ENCODE results near the gene CDK11A. TPM values are rescaled to one million over a fixed set of nuclear protein-coding genes. Genes with fewer than 3 reads are reported as not detected.
"Not testable (repeated sequence)": the region's sequence is repeated elsewhere in the genome, so short reads cannot be mapped to it uniquely, and the experiment has no call there.

CDK11A gene
- total and polyA plus RNA-seq, 2 experiments from 2014 or later, result 5.1 to 20.0 TPM

- Histone ChIP-seq H3K9me3 (ENCODE audit: low read depth) (no peaks in the 10 kb centered on the region), H3K9me2 (ENCODE audit: insufficient read depth) (no peaks in the 10 kb centered on the region), H3K79me2 (ENCODE audit: insufficient read depth) (no peaks in the 10 kb centered on the region), H3K27me3 (replicated peaks; ENCODE audit: insufficient read depth) (no peaks in the 10 kb centered on the region), H3K27ac (no peak overlapping the region), H4K20me1 (ENCODE audit: insufficient read depth) (no peaks in the 10 kb centered on the region), H3K4me2 (ENCODE audit: unreplicated experiment) (no peak overlapping the region), H3K4me3 (no peak overlapping the region), H3F3A (ENCODE audit: insufficient read depth) (no peaks in the 10 kb centered on the region), H3K4me1 (ENCODE audit: insufficient read depth) (no peaks in the 10 kb centered on the region), H3K36me3 (ENCODE audit: low read depth) (no peaks in the 10 kb centered on the region), H3K9ac (no peak overlapping the region), H2AFZ (no peak overlapping the region)
- no peak for DNase-seq
- WGBS, 2 experiments (ENCODE audit: low coverage in 1 of 2, low lambda C conversion rate in 2 of 2, missing lambda C conversion rate in 2 of 2), result 97 to 99% methylated on average over 14 to 19 of the region's 22 CpGs
- in situ Hi-C loops (cut with MboI), result no loop called here
- TF ChIP-seq EZH2phosphoT487 (IDR thresholded peaks at IDR 0.05; ENCODE audit: insufficient read depth, low read depth) (no peak), EZH2 (IDR thresholded peaks at IDR 0.05; ENCODE audit: insufficient read depth, poor library complexity, severe bottlenecking) (no peak)
Measured at GRCh38 chr1:1703796-1704195, 20.4 kb downstream of the CDK11A start.

DNA sequence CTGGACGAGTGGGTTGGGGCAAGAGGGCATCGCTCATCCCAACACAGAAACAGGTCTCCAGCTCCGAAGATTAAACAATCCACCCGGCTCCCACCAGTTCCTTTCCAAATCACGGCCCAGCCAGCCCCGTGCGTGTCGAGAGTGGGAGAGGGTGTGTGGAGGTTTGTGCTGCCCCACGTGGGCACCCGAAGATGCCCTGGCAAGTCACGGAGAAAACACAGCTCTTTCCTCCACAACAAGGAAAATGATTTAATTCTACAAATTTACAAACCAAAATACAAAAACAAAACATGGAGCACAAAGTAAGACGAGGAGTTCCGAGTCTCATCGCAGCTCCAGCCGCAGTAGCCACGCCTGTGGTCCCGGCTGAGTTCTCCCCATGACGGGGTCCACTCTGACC, 21.7 kb downstream of the CDK11A start:
- H3K4me1 ChIP-seq (ENCODE audit: insufficient read depth); H3K4me2 ChIP-seq (ENCODE audit: unreplicated experiment); H3K79me2 ChIP-seq (ENCODE audit: insufficient read depth); H3K27me3 ChIP-seq (replicated peaks; ENCODE audit: insufficient read depth); H3K27ac ChIP-seq; H3K4me3 ChIP-seq; H3F3A ChIP-seq (ENCODE audit: insufficient read depth); in situ Hi-C loops (cut with MboI); H3K9ac ChIP-seq; H3K9me3 ChIP-seq (ENCODE audit: low read depth); DNase-seq; H3K36me3 ChIP-seq (ENCODE audit: low read depth); H2AFZ ChIP-seq; H4K20me1 ChIP-seq (ENCODE audit: insufficient read depth); H3K9me2 ChIP-seq (ENCODE audit: insufficient read depth): not testable (repeated sequence)
- 72 to 84% methylated on average over 9 to 10 of the region's 18 CpGs for WGBS, 2 experiments (ENCODE audit: low coverage in 1 of 2, low lambda C conversion rate in 2 of 2, missing lambda C conversion rate in 2 of 2)

DNA sequence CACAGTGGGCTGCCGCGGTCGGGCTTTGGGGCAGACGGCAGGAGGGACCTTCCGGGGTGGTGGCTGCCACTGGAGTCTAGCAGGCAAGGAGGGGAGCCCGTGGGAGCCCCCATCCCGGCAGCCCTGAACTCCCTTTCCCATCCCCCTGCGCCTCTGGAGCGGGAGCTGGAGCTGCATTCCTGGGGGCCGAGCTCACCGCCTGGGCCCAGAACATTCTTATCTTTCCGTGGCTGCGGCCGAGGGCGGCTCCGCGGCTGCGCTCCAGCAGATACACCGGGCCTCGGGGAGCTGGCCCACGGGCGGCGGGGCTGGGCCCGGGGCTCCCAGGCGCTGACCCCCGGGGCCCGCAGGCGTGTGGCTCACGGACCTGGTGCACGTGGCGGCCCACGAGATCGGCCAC, 23.6 kb downstream of the CDK11A start:
- H3K27me3 ChIP-seq (replicated peaks; ENCODE audit: insufficient read depth); H4K20me1 ChIP-seq (ENCODE audit: insufficient read depth); H3K4me1 ChIP-seq (ENCODE audit: insufficient read depth); H3K9me2 ChIP-seq (ENCODE audit: insufficient read depth); H3K27ac ChIP-seq; DNase-seq; H3K4me2 ChIP-seq (ENCODE audit: unreplicated experiment); in situ Hi-C loops (cut with MboI); H3K36me3 ChIP-seq (ENCODE audit: low read depth); H3K4me3 ChIP-seq; H2AFZ ChIP-seq; H3K9me3 ChIP-seq (ENCODE audit: low read depth); H3K9ac ChIP-seq; H3F3A ChIP-seq (ENCODE audit: insufficient read depth); H3K79me2 ChIP-seq (ENCODE audit: insufficient read depth): not testable (repeated sequence)
- no CpG with 5 or more reads among the region's 33 CpGs for WGBS, 2 experiments (ENCODE audit: low coverage in 1 of 2, low lambda C conversion rate in 2 of 2, missing lambda C conversion rate in 2 of 2)

DNA sequence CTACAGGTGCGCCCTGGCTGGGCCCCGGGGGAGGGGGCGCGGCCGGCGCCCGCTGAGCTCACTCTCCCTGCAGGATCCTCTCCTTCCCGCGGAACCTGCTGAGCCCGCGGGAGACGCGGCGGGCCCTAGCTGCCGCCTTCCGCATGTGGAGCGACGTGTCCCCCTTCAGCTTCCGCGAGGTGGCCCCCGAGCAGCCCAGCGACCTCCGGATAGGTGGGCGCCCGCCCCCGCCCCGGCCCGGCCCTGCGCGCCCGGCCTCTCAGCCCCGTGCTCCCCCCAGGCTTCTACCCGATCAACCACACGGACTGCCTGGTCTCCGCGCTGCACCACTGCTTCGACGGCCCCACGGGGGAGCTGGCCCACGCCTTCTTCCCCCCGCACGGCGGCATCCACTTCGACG, 24.1 kb downstream of the CDK11A start:
- H3F3A ChIP-seq (ENCODE audit: insufficient read depth), result not testable (repeated sequence)

DNA sequence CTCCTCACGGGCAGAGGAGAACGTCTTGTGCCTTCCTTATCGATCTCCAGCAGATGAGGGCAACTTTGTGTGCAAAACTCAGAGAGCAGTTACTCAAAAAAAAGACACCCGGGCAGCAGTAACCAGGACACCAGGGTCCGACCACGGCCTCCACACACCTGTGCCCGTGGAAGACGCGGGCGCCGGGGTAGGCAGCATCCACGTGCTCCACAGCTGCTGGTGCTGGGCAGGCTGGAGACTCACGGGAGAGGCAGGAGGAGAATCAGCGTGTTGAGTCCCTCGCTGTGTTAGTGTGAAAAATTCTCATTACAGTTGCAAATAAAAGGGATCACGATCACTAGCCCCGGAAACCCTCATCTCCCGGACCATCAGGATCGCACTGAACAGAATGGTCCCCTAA, 25.1 kb downstream of the CDK11A start:
- H3K4me1 ChIP-seq (ENCODE audit: insufficient read depth); H3K4me3 ChIP-seq: not testable (repeated sequence)
- 91 to 94% methylated on average over 9 of the region's 19 CpGs for WGBS, 2 experiments (ENCODE audit: low coverage in 1 of 2, low lambda C conversion rate in 2 of 2, missing lambda C conversion rate in 2 of 2)

More for the DNA sequence above, 24.1 kb downstream of the CDK11A start:
- H3K9me3 ChIP-seq (ENCODE audit: low read depth); H3K4me3 ChIP-seq; H3K36me3 ChIP-seq (ENCODE audit: low read depth); DNase-seq; in situ Hi-C loops (cut with MboI); H3K9me2 ChIP-seq (ENCODE audit: insufficient read depth); H3K79me2 ChIP-seq (ENCODE audit: insufficient read depth); H3K9ac ChIP-seq; H3K4me2 ChIP-seq (ENCODE audit: unreplicated experiment); H3K27me3 ChIP-seq (replicated peaks; ENCODE audit: insufficient read depth); H2AFZ ChIP-seq; H3K27ac ChIP-seq; H4K20me1 ChIP-seq (ENCODE audit: insufficient read depth); H3K4me1 ChIP-seq (ENCODE audit: insufficient read depth): not testable (repeated sequence)
- WGBS, 2 experiments (ENCODE audit: low coverage in 1 of 2, low lambda C conversion rate in 2 of 2, missing lambda C conversion rate in 2 of 2), result no CpG with 5 or more reads among the region's 45 CpGs

GRCh38 chr1:1697358-1698183, 26.6 kb downstream of the CDK11A start:
- H3K36me3 ChIP-seq (ENCODE audit: low read depth); H3K4me1 ChIP-seq (ENCODE audit: insufficient read depth); H3K27ac ChIP-seq; in situ Hi-C loops (cut with MboI); H3K79me2 ChIP-seq (ENCODE audit: insufficient read depth); H3F3A ChIP-seq (ENCODE audit: insufficient read depth); H3K4me2 ChIP-seq (ENCODE audit: unreplicated experiment); DNase-seq; H3K9me2 ChIP-seq (ENCODE audit: insufficient read depth); H3K9ac ChIP-seq; H3K9me3 ChIP-seq (ENCODE audit: low read depth); H3K27me3 ChIP-seq (replicated peaks; ENCODE audit: insufficient read depth); H3K4me3 ChIP-seq; H4K20me1 ChIP-seq (ENCODE audit: insufficient read depth); H2AFZ ChIP-seq: not testable (repeated sequence)
- WGBS, 2 experiments (ENCODE audit: low coverage in 1 of 2, low lambda C conversion rate in 2 of 2, missing lambda C conversion rate in 2 of 2), result 70 to 78% methylated on average over 20 to 21 of the region's 26 CpGs

More for the DNA sequence above, 25.1 kb downstream of the CDK11A start:
- DNase-seq; H3K9me2 ChIP-seq (ENCODE audit: insufficient read depth); H3F3A ChIP-seq (ENCODE audit: insufficient read depth); H2AFZ ChIP-seq; in situ Hi-C loops (cut with MboI); H3K9ac ChIP-seq; H3K79me2 ChIP-seq (ENCODE audit: insufficient read depth); H3K27me3 ChIP-seq (replicated peaks; ENCODE audit: insufficient read depth); H3K27ac ChIP-seq; H3K9me3 ChIP-seq (ENCODE audit: low read depth); H3K4me2 ChIP-seq (ENCODE audit: unreplicated experiment); H3K36me3 ChIP-seq (ENCODE audit: low read depth); H4K20me1 ChIP-seq (ENCODE audit: insufficient read depth): not testable (repeated sequence)

- H4K20me1 ChIP-seq (ENCODE audit: insufficient read depth); H2AFZ ChIP-seq; H3K4me2 ChIP-seq (ENCODE audit: unreplicated experiment); DNase-seq; H3K36me3 ChIP-seq (ENCODE audit: low read depth); H3K4me1 ChIP-seq (ENCODE audit: insufficient read depth); H3K79me2 ChIP-seq (ENCODE audit: insufficient read depth); in situ Hi-C loops (cut with MboI); H3K9me2 ChIP-seq (ENCODE audit: insufficient read depth); H3K9ac ChIP-seq; H3K4me3 ChIP-seq; H3K27me3 ChIP-seq (replicated peaks; ENCODE audit: insufficient read depth); H3K27ac ChIP-seq; H3F3A ChIP-seq (ENCODE audit: insufficient read depth); H3K9me3 ChIP-seq (ENCODE audit: low read depth): not testable (repeated sequence)
- 88 to 90% methylated on average over 16 to 17 of the region's 23 CpGs for WGBS, 2 experiments (ENCODE audit: low coverage in 1 of 2, low lambda C conversion rate in 2 of 2, missing lambda C conversion rate in 2 of 2)
Measured at GRCh38 chr1:1696431-1697357, 27.5 kb downstream of the CDK11A start.
